GM21786 (cell line): ENCODE results near the gene NR4A2.
"Not testable (repeated sequence)": the region's sequence is repeated elsewhere in the genome, so short reads cannot be mapped to it uniquely, and the experiment has no call there.

ENCODE experiments used
- ATAC-seq: cut with Tn5 transposase; IDR thresholded peaks from one replicate; pipeline ENCODE4 v1.9.1; 2021; ENCODE audit not compliant: unreplicated experiment

Gene NR4A2

GRCh38 chr2:156322051-156322685 is 10.4 kb downstream of the NR4A2 start:
- ATAC-seq = peak; percentile 68

- peak; percentile 29 for ATAC-seq
Observed at GRCh38 chr2:156321243-156321904, 11.1 kb downstream of the NR4A2 start.

GRCh38 chr2:156320486-156321098 is 11.9 kb downstream of the NR4A2 start:
- ATAC-seq = no peak

- ATAC-seq = no peak
Observed at GRCh38 chr2:156319811-156320485, 12.6 kb downstream of the NR4A2 start.

- no peak for ATAC-seq
Observed at GRCh38 chr2:156317631-156318030, 14.9 kb downstream of the NR4A2 start.

GRCh38 chr2:156311976-156312375 is 20.5 kb downstream of the NR4A2 start:
- ATAC-seq = no peak

- ATAC-seq = no peak
Observed at GRCh38 chr2:156310773-156311172, 21.7 kb downstream of the NR4A2 start.

GRCh38 chr2:156309917-156310316 is 22.6 kb downstream of the NR4A2 start:
- ATAC-seq = no peak

- ATAC-seq = peak; percentile 77
Observed at GRCh38 chr2:156309167-156309566, 23.4 kb downstream of the NR4A2 start.

GRCh38 chr2:156306821-156307220 is 25.7 kb downstream of the NR4A2 start:
- ATAC-seq = no peak

- no peak for ATAC-seq
Observed at GRCh38 chr2:156305121-156305520, 27.4 kb downstream of the NR4A2 start.

GRCh38 chr2:156300337-156300736 is 32.2 kb downstream of the NR4A2 start:
- no peak for ATAC-seq

- ATAC-seq = no peak
Observed at GRCh38 chr2:156294945-156295580, 37.5 kb downstream of the NR4A2 start.

- ATAC-seq = not testable (repeated sequence)
Observed at GRCh38 chr2:156293382-156293781, 39.1 kb downstream of the NR4A2 start.

GRCh38 chr2:156279446-156280150 is 52.9 kb downstream of the NR4A2 start:
- no peak for ATAC-seq
